Calu3 (cell line): ENCODE measurements around the gene MCAM. TPM values are rescaled to one million over a fixed set of nuclear protein-coding genes. Genes with fewer than 3 reads are reported as not detected.

Experiments
- BruUV-seq: library from RNA; stranded (reverse); fragments of 400-500 nt; replicated peaks from 2 replicates; lab custom pipeline; 2021; lab: Mats Ljungman, UMichigan
- CTCF ChIA-PET: fragments of 300-600 bp; sonication (Branson Sonifier 250); formaldehyde crosslinking; loops from one replicate; lab custom pipeline; 2022; ENCODE audit warnings: antibody characterized with exemption; lab: Charles Lee
- DNase-seq: peaks from one replicate; pipeline ENCODE4 v3.0.0; 2022
- H3K27ac Mint-ChIP-seq: one replicate; pipeline ENCODE4 v1.8.0; 2022; ENCODE audit warnings: mixed read lengths; ENCODE audit not compliant: unreplicated experiment
- H3K27me3 Mint-ChIP-seq: one replicate; pipeline ENCODE4 v1.8.0; 2022; ENCODE audit warnings: mixed read lengths; ENCODE audit not compliant: unreplicated experiment
- H3K36me3 Mint-ChIP-seq: one replicate; pipeline ENCODE4 v1.8.0; 2022; ENCODE audit warnings: mild to moderate bottlenecking, moderate library complexity, mixed read lengths; ENCODE audit not compliant: insufficient read depth, unreplicated experiment
- H3K4me1 Mint-ChIP-seq: one replicate; pipeline ENCODE4 v1.8.0; 2022; ENCODE audit warnings: mild to moderate bottlenecking, low read depth, mixed read lengths; ENCODE audit not compliant: unreplicated experiment
- H3K4me3 Mint-ChIP-seq: one replicate; pipeline ENCODE4 v1.8.0; 2022; ENCODE audit warnings: mild to moderate bottlenecking, low read depth, moderate library complexity, mixed read lengths; ENCODE audit not compliant: unreplicated experiment
- H3K9me3 Mint-ChIP-seq: one replicate; pipeline ENCODE4 v1.8.0; 2022; ENCODE audit warnings: low read depth, mixed read lengths; ENCODE audit not compliant: unreplicated experiment
- intact Hi-C: fragments of 100-400 bp; cut with micrococcal nuclease; formaldehyde crosslinking; loops from one replicate; pipeline ENCODE4 v1.10.0; 2022; ENCODE audit not compliant: unreplicated experiment
- total RNA-seq: library from RNA; stranded (reverse); gene quantifications from 2 replicates; pipeline ENCODE4 v1.2.3, GENCODE V29; 2022
- TF ChIP-seq, protein P1 (sequence below): fragments of 200-600 bp; IDR thresholded peaks from one replicate; pipeline ENCODE4 v1.8.0; 2022; ENCODE audit warnings: antibody characterized with exemption; ENCODE audit not compliant: unreplicated experiment

Gene MCAM
- total RNA-seq, 1 experiment from 2014 or later, result 25.1 TPM

- H3K4me1 Mint-ChIP-seq, result no peaks in the 10 kb centered on the region
- DNase-seq, result no peak
- CTCF ChIA-PET, result no interaction called here
- no TSS peak for BruUV-seq
- H3K27ac Mint-ChIP-seq, result no peak overlapping the region
- TF ChIP-seq, protein P1, sequence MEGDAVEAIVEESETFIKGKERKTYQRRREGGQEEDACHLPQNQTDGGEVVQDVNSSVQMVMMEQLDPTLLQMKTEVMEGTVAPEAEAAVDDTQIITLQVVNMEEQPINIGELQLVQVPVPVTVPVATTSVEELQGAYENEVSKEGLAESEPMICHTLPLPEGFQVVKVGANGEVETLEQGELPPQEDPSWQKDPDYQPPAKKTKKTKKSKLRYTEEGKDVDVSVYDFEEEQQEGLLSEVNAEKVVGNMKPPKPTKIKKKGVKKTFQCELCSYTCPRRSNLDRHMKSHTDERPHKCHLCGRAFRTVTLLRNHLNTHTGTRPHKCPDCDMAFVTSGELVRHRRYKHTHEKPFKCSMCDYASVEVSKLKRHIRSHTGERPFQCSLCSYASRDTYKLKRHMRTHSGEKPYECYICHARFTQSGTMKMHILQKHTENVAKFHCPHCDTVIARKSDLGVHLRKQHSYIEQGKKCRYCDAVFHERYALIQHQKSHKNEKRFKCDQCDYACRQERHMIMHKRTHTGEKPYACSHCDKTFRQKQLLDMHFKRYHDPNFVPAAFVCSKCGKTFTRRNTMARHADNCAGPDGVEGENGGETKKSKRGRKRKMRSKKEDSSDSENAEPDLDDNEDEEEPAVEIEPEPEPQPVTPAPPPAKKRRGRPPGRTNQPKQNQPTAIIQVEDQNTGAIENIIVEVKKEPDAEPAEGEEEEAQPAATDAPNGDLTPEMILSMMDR, result no peak
- no peaks in the 10 kb centered on the region for H3K27me3 Mint-ChIP-seq
- no peaks in the 10 kb centered on the region for H3K9me3 Mint-ChIP-seq
- intact Hi-C loops, result no loop called here
- no peaks in the 10 kb centered on the region for H3K36me3 Mint-ChIP-seq
- no peak overlapping the region for H3K4me3 Mint-ChIP-seq
Observed at GRCh38 chr11:119266517-119267255, 50.2 kb downstream of the MCAM start.

- no peaks in the 10 kb centered on the region for H3K27me3 Mint-ChIP-seq
- CTCF ChIA-PET, result no interaction called here
- no peaks in the 10 kb centered on the region for H3K36me3 Mint-ChIP-seq
- no peak for DNase-seq
- no peaks in the 10 kb centered on the region for H3K4me1 Mint-ChIP-seq
- TF ChIP-seq, protein P1, result no peak
- intact Hi-C loops, result no loop called here
- no peaks in the 10 kb centered on the region for H3K9me3 Mint-ChIP-seq
- H3K4me3 Mint-ChIP-seq, result no peak overlapping the region
- H3K27ac Mint-ChIP-seq, result no peak overlapping the region
- BruUV-seq, result no TSS peak
Observed at GRCh38 chr11:119266063-119266462, 50.9 kb downstream of the MCAM start.

- intact Hi-C loops, result no loop called here
- no peaks in the 10 kb centered on the region for H3K9me3 Mint-ChIP-seq
- no peak overlapping the region for H3K27ac Mint-ChIP-seq
- H3K36me3 Mint-ChIP-seq, result no peaks in the 10 kb centered on the region
- DNase-seq, result no peak
- no peaks in the 10 kb centered on the region for H3K27me3 Mint-ChIP-seq
- TF ChIP-seq, protein P1, result no peak
- H3K4me1 Mint-ChIP-seq, result no peaks in the 10 kb centered on the region
- no TSS peak for BruUV-seq
- CTCF ChIA-PET, result no interaction called here
- H3K4me3 Mint-ChIP-seq, result no peak overlapping the region
Observed at GRCh38 chr11:119263352-119263940, 53.5 kb downstream of the MCAM start.

DNA sequence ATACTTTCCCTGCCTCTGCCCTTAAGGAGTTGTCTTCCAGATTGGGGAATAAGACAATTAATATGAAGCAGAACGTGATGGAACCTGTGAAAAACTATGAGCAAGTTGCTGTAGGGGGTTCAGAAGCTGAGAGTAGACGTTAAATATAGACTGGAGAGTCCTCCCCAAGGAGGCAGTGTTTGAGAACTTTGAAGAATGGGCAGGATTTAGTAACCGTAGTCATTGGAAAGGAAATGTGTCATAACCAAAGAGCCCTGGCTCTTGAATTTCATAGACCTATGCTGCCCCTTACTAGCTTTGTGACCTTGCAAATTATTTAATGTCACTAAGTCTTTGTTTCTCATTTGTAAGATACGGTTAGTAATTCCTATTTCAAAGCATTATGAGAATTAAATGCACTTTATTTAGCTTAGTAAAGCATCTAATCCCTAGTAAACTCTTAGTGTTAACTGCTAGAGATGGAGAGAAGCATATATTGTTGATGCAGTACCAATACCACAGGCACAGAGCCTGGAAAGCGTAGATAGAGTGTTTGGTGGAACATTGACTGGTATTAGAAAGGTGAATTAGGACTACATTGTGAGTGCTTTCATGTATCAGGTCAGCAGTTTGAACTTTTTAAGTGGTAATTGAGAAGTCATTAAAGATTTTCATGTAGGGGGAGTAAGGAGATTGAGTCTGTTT, 54.1 kb downstream of the MCAM start:
- no peaks in the 10 kb centered on the region for H3K27me3 Mint-ChIP-seq
- intact Hi-C loops, result no loop called here
- no peaks in the 10 kb centered on the region for H3K9me3 Mint-ChIP-seq
- CTCF ChIA-PET, result interaction anchor here (0.5 kb wide), 1 partner anchor 443 kb away, joined by 3 read pairs; no protein-coding TSS in a partner anchor
- no peaks in the 10 kb centered on the region for H3K4me1 Mint-ChIP-seq
- no peaks in the 10 kb centered on the region for H3K36me3 Mint-ChIP-seq
- TF ChIP-seq, protein P1, result no peak
- no TSS peak for BruUV-seq
- H3K4me3 Mint-ChIP-seq, result no peak overlapping the region
- DNase-seq, result no peak
- no peak overlapping the region for H3K27ac Mint-ChIP-seq
